ENCODE data around the gene NUDT3. TPM values are rescaled to one million over a fixed set of nuclear protein-coding genes. Genes with fewer than 3 reads are reported as not detected.

Gene NUDT3
- total and polyA plus RNA-seq, 9 of the 15 experiments (the other 6 are each of a cell fraction or from before 2014, with no cell fraction given) = 5.4 to 81.2 (median 56.4) TPM

- peak in 1 of 2 experiments; percentile 33; a peak in 1 of 3 replicates for TF ChIP-seq CBX3 (IDR thresholded peaks at IDR 0.05; ENCODE audit: borderline replicate concordance in 1 of 2, low read length in 2 of 2)
- TF ChIP-seq MNT (conservative IDR thresholded peaks at IDR 0.05) = peak; percentile 86 to 91
- TF ChIP-seq DMBX1 (CRISPR knock-in tag; IDR thresholded peaks at IDR 0.05; ENCODE audit: borderline replicate concordance) = peak; percentile 46; the same call in 1 of the 2 replicates
- TF ChIP-seq ZNF217 (CRISPR knock-in tag; IDR thresholded peaks at IDR 0.05) = no peak
- peak; percentile 80; the same call in 1 of the 2 replicates for TF ChIP-seq ZBTB43 (CRISPR knock-in tag; IDR thresholded peaks at IDR 0.05)
- TF ChIP-seq NFIC (IDR thresholded peaks at IDR 0.05) = peak; percentile 48; the same call in 1 of the 2 replicates
- TF ChIP-seq VEZF1 (CRISPR knock-in tag; IDR thresholded peaks at IDR 0.05) = no peak; the same call in 1 of the 2 replicates
- TF ChIP-seq ZNF668 (CRISPR knock-in tag; IDR thresholded peaks at IDR 0.05) = no peak
- 0 out of 2 replicates have a peak, but pooled peaks have one; percentile 17 for TF ChIP-seq KLF1 (tag; IDR thresholded peaks at IDR 0.05)
- TF ChIP-seq ZNF12 (CRISPR knock-in tag; IDR thresholded peaks at IDR 0.05) = peak; percentile 11; the same call in 1 of the 2 replicates
- peak; percentile 86 for TF ChIP-seq ZSCAN29 (IDR thresholded peaks at IDR 0.05)
- TF ChIP-seq GABPB1 (CRISPR knock-in tag; IDR thresholded peaks at IDR 0.05) = peak; percentile 7; the same call in 1 of the 2 replicates
- no peak for TF ChIP-seq ID3 (CRISPR knock-in tag; IDR thresholded peaks at IDR 0.05)
- peak; percentile 53; the same call in 1 of the 2 replicates for TF ChIP-seq ID3 (tag; IDR thresholded peaks at IDR 0.05)
- TF ChIP-seq NCOA6 (IDR thresholded peaks at IDR 0.05) = peak; percentile 84
- 0 out of 2 replicates have a peak, but pooled peaks have one; percentile 44 for TF ChIP-seq GTF2A2 (tag; IDR thresholded peaks at IDR 0.05)
- TF ChIP-seq BRD9 (IDR thresholded peaks at IDR 0.05; ENCODE audit: low read depth, partially characterized antibody) = peak; percentile 79
- TF ChIP-seq MYC (IDR thresholded peaks at IDR 0.05; ENCODE audit: low read depth, low read length) = peak; percentile 96
- peak; percentile 92 for TF ChIP-seq MYC (CRISPR knock-in tag; IDR thresholded peaks at IDR 0.05; ENCODE audit: borderline replicate concordance, low read depth)
- peak; percentile 72; the same call in 1 of the 2 replicates for TF ChIP-seq ZNF589 (CRISPR knock-in tag; IDR thresholded peaks at IDR 0.05; ENCODE audit: low read depth)
These were observed 528 bp downstream of the NUDT3 start (continued) for GRCh38 chr6:34391786-34392496.
